Measurements from ENCODE around the gene NAA80. TPM values are rescaled to one million over a fixed set of nuclear protein-coding genes. Genes with fewer than 3 reads are reported as not detected.

The NAA80 gene
- total and polyA plus RNA-seq, 10 of the 15 experiments (the other 5 are each of a cell fraction or from before 2014, with no cell fraction given), result 0.48 to 12.7 (median 6.7) TPM

- CTCF ChIA-PET, result no interaction called here
- SMC1A ChIA-PET (ENCODE audit: uncharacterized antibody, unreplicated experiment), result interaction anchor here (0.7 to 1.3 kb wide), 3 partner anchors 17 to 44 kb away, joined by 3 to 4 read pairs (median 3); no protein-coding TSS in a partner anchor
- Histone ChIP-seq H2AFZ (ENCODE audit: control insufficient read depth, low read depth, low read length) (no peak overlapping the region), H3K4me2 (ENCODE audit: control insufficient read depth, insufficient read depth) (no peak overlapping the region), H3K79me2 (ENCODE audit: control insufficient read depth, insufficient read depth, low read length) (peaks cover 5% of the 10 kb centered on the region), H3K36me3 (ENCODE audit: control insufficient read depth in 2 of 2, insufficient read depth in 2 of 2, low read length in 1 of 2) (peaks cover 0 to 2% of the 10 kb centered on the region in 2 experiments; a peak in 1 of 4 replicates), H3K27me3 (replicated peaks in 1 of 2; ENCODE audit: control insufficient read depth in 2 of 2, insufficient read depth in 2 of 2, low read length in 1 of 2) (no peaks in the 10 kb centered on the region), H3K9ac (ENCODE audit: control insufficient read depth, insufficient read depth, low read length) (no peak overlapping the region), H3K9me3 (replicated peaks; ENCODE audit: control insufficient read depth, insufficient read depth, low read length) (no peaks in the 10 kb centered on the region), H4K20me1 (ENCODE audit: control insufficient read depth, insufficient read depth) (no peaks in the 10 kb centered on the region), H3K27ac (ENCODE audit: control insufficient read depth, insufficient read depth) (no peak overlapping the region), H3K4me3 (no peak overlapping the region), H3K4me1 (ENCODE audit: control insufficient read depth, insufficient read depth, low read length) (peaks cover 18% of the 10 kb centered on the region)
- 25% methylated on average over 9 of the region's 9 CpGs for WGBS (ENCODE audit: insufficient coverage, insufficient replicate concordance, low lambda C conversion rate, missing lambda C conversion rate)
- ATAC-seq, result peak; percentile 54
- BruUV-seq (replicated peaks), result no TSS peak
- TF ChIP-seq EGR1 (IDR thresholded peaks at IDR 0.05; ENCODE audit: borderline replicate concordance in 1 of 2, low read depth in 2 of 2, low read length in 2 of 2) (no peak), DPF2 (IDR thresholded peaks at IDR 0.05) (0 out of 2 replicates have a peak, but pooled peaks have one; percentile 23)
- no peak for DNase-seq (ENCODE audit: low read depth, low spot score)
- POLR2A ChIA-PET, result interaction anchor here (0.6 to 1.6 kb wide), 5 partner anchors 10 to 322 kb away, joined by 3 to 7 read pairs (median 5); partner anchors contain the start of genes HYAL3 and NAA80
- intact Hi-C loops (cut with micrococcal nuclease; ENCODE audit: unreplicated experiment), result no loop called here
- peak; percentile 47 for FAIRE-seq
- RAD21 ChIA-PET (ENCODE audit: unreplicated experiment), result interaction anchor here (0.9 kb wide), 1 partner anchor 17 kb away, joined by 3 read pairs; the partner anchor contains the start of genes HYAL3 and NAA80
- in situ Hi-C loops (cut with MboI), result no loop called here
Measured at GRCh38 chr3:50316657-50317242, 17.5 kb upstream of the NAA80 start.

- Histone ChIP-seq H3K4me2 (ENCODE audit: control insufficient read depth, insufficient read depth) (no peak overlapping the region), H2AFZ (ENCODE audit: control insufficient read depth, low read depth, low read length) (no peak overlapping the region), H4K20me1 (ENCODE audit: control insufficient read depth, insufficient read depth) (no peaks in the 10 kb centered on the region), H3K9ac (ENCODE audit: control insufficient read depth, insufficient read depth, low read length) (no peak overlapping the region), H3K27ac (ENCODE audit: control insufficient read depth, insufficient read depth) (no peak overlapping the region), H3K4me3 (no peak overlapping the region), H3K27me3 (replicated peaks in 1 of 2; ENCODE audit: control insufficient read depth in 2 of 2, insufficient read depth in 2 of 2, low read length in 1 of 2) (no peaks in the 10 kb centered on the region), H3K36me3 (ENCODE audit: control insufficient read depth in 2 of 2, insufficient read depth in 2 of 2, low read length in 1 of 2) (peaks cover 0 to 2% of the 10 kb centered on the region in 2 experiments; a peak in 1 of 4 replicates), H3K4me1 (ENCODE audit: control insufficient read depth, insufficient read depth, low read length) (peaks cover 8% of the 10 kb centered on the region), H3K9me3 (replicated peaks; ENCODE audit: control insufficient read depth, insufficient read depth, low read length) (no peaks in the 10 kb centered on the region), H3K79me2 (ENCODE audit: control insufficient read depth, insufficient read depth, low read length) (no peaks in the 10 kb centered on the region)
- RAD21 ChIA-PET (ENCODE audit: unreplicated experiment), result no interaction called here
- no peak for DNase-seq (ENCODE audit: low read depth, low spot score)
- CTCF ChIA-PET, result interaction anchor here (0.6 to 1.7 kb wide), 2 partner anchors 9 kb away, joined by 3 to 8 read pairs; no protein-coding TSS in a partner anchor
- SMC1A ChIA-PET (ENCODE audit: uncharacterized antibody, unreplicated experiment), result no interaction called here
- intact Hi-C loops (cut with micrococcal nuclease; ENCODE audit: unreplicated experiment) (no loop called here), in situ Hi-C loops (cut with MboI) (no loop called here)
- WGBS (ENCODE audit: insufficient coverage, insufficient replicate concordance, low lambda C conversion rate, missing lambda C conversion rate), result 98% methylated on average over 4 of the region's 4 CpGs
- no peak for ATAC-seq
- FAIRE-seq, result no peak
- POLR2A ChIA-PET, result interaction anchor here (0.7 kb wide), 1 partner anchor 8 kb away, joined by 5 read pairs; no protein-coding TSS in a partner anchor
- BruUV-seq (replicated peaks), result no TSS peak
- no peak for TF ChIP-seq ZBTB11 (CRISPR knock-in tag; IDR thresholded peaks at IDR 0.05)
- no peak for TF ChIP-seq TCF7 (IDR thresholded peaks at IDR 0.05; ENCODE audit: borderline replicate concordance)
- TF ChIP-seq ATF7 (IDR thresholded peaks at IDR 0.05; ENCODE audit: low read depth), result no peak
- TF ChIP-seq IRF4 (IDR thresholded peaks at IDR 0.05; ENCODE audit: low read depth, low read length), result no peak
- no peak for TF ChIP-seq ZNF622 (IDR thresholded peaks at IDR 0.05)
- TF ChIP-seq MYC (IDR thresholded peaks at IDR 0.05; ENCODE audit: insufficient read depth, insufficient read length, insufficient replicate concordance, low read length, severe bottlenecking), result no peak
- no peak for TF ChIP-seq KLF5 (IDR thresholded peaks at IDR 0.05; ENCODE audit: partially characterized antibody)
- no peak for TF ChIP-seq RELA (IDR thresholded peaks at IDR 0.05; ENCODE audit: borderline replicate concordance, partially characterized antibody)
- no peak for TF ChIP-seq SMAD5 (IDR thresholded peaks at IDR 0.05; ENCODE audit: low read depth)
- no peak for TF ChIP-seq BCL3 (IDR thresholded peaks at IDR 0.05; ENCODE audit: borderline replicate concordance, insufficient read depth, low read depth, low read length, poor library complexity, severe bottlenecking)
Measured at GRCh38 chr3:50314816-50315215, 15.6 kb upstream of the NAA80 start.

Data from GM12878 (cell line).